Activated B cell treated with CpG ODN at 0.5 μM for 24 hours (primary cell): ENCODE measurements around the gene SEMA4F. TPM values are rescaled to one million over a fixed set of nuclear protein-coding genes. Genes with fewer than 3 reads are reported as not detected.
A peak's percentile ranks its signal among the peaks of the same experiment; 100 is the strongest.

Experiments used
- ATAC-seq: fragments of 200-7000 bp; cut with Tn5 transposase; one replicate; pipeline ENCODE4 v1.10.0; 2021; ENCODE audit warnings: low read depth, mild to moderate bottlenecking, moderate library complexity
- CTCF ChIA-PET: fragments of 350-600 bp; sonication (Branson Sonifier 250); formaldehyde crosslinking; loops from one replicate; lab custom pipeline; 2021; ENCODE audit warnings: antibody characterized with exemption; lab: Charles Lee
- POLR2A ChIA-PET: fragments of 350-600 bp; sonication (Branson Sonifier 250); formaldehyde crosslinking; loops from one replicate; lab custom pipeline; 2021; ENCODE audit warnings: antibody characterized with exemption; lab: Charles Lee
- DNase-seq: peaks from one replicate; pipeline ENCODE4 v3.0.0; 2022
- H3K27ac Mint-ChIP-seq: one replicate; pipeline ENCODE4 v1.8.0; 2020; ENCODE audit warnings: mixed read lengths
- H3K27me3 Mint-ChIP-seq: one replicate; pipeline ENCODE4 v1.8.0; 2021; ENCODE audit warnings: mixed read lengths
- H3K36me3 Mint-ChIP-seq: one replicate; pipeline ENCODE4 v1.8.0; 2021; ENCODE audit warnings: low read depth, mixed read lengths
- H3K4me1 Mint-ChIP-seq: one replicate; pipeline ENCODE4 v1.8.0; 2021; ENCODE audit warnings: mixed read lengths
- H3K4me3 Mint-ChIP-seq: one replicate; pipeline ENCODE4 v1.8.0; 2020; ENCODE audit warnings: mild to moderate bottlenecking, mixed read lengths
- H3K9me3 Mint-ChIP-seq: one replicate; pipeline ENCODE4 v1.8.0; 2020; ENCODE audit warnings: mixed read lengths
- intact Hi-C: fragments of 100-400 bp; cut with micrococcal nuclease; formaldehyde crosslinking; loops from one replicate; pipeline ENCODE4 v1.15.1; 2024
- total RNA-seq: library from RNA; stranded (reverse); gene quantifications from 2 replicates; pipeline ENCODE4 v1.2.3, GENCODE V29; 2022
- TF ChIP-seq, protein P1 (sequence below): fragments of 200-600 bp; IDR thresholded peaks from one replicate; pipeline ENCODE4 v1.8.0; 2022; ENCODE audit warnings: antibody characterized with exemption, mild to moderate bottlenecking

The SEMA4F gene
- total RNA-seq, 1 donor from 2014 or later, result 11.6 TPM

DNA sequence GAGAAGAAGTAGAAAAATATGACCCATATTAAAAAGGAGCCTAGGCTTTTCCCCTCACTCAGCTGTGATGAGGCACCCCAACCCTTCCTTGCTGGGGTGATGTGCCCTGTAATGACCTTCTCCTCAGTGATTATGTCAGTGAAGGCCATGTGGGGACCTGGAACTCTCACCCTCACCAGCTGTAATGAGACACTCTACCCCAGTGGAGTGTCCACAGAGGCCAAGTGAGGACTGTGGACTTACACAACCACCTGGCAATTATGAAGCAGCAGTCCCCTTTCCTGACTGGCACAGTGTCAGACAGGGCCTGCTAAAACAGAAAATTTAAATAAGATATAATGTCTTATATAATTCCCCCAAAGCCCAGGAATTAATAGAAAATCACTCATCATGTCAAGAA, 54.2 kb downstream of the SEMA4F start:
- Mint-ChIP-seq H3K4me3 (no peak overlapping the region), H3K27me3 (no peaks in the 10 kb centered on the region), H3K27ac (no peak overlapping the region), H3K36me3 (no peaks in the 10 kb centered on the region), H3K9me3 (no peaks in the 10 kb centered on the region), H3K4me1 (no peaks in the 10 kb centered on the region)
- ATAC-seq, result no peak
- DNase-seq, result no peak
- CTCF ChIA-PET, result no interaction called here
- POLR2A ChIA-PET, result no interaction called here
- intact Hi-C loops, result no loop called here
- TF ChIP-seq, protein P1, sequence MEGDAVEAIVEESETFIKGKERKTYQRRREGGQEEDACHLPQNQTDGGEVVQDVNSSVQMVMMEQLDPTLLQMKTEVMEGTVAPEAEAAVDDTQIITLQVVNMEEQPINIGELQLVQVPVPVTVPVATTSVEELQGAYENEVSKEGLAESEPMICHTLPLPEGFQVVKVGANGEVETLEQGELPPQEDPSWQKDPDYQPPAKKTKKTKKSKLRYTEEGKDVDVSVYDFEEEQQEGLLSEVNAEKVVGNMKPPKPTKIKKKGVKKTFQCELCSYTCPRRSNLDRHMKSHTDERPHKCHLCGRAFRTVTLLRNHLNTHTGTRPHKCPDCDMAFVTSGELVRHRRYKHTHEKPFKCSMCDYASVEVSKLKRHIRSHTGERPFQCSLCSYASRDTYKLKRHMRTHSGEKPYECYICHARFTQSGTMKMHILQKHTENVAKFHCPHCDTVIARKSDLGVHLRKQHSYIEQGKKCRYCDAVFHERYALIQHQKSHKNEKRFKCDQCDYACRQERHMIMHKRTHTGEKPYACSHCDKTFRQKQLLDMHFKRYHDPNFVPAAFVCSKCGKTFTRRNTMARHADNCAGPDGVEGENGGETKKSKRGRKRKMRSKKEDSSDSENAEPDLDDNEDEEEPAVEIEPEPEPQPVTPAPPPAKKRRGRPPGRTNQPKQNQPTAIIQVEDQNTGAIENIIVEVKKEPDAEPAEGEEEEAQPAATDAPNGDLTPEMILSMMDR, result no peak

DNA sequence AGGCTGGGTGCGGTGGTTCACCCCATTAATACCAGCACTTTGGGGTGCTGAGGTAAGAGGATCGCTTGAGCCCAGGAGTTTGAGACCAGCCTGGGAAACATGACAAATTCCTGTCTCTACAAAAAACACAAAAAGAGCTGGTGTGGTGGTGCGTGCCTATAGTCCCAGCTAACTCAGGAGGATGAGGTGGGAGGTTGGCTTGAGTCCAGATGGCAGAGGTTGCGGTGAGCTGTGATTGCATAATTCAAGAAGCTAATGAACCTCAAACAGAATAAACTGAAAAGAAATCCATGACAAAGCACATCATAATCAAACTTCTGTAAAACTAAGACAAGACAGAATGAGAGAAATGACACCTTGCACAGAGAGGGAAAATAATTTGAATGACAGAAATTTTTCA, 54.8 kb downstream of the SEMA4F start:
- CTCF ChIA-PET, result no interaction called here
- TF ChIP-seq, protein P1, result no peak
- Mint-ChIP-seq H3K36me3 (no peaks in the 10 kb centered on the region), H3K27me3 (no peaks in the 10 kb centered on the region), H3K4me1 (no peaks in the 10 kb centered on the region), H3K9me3 (no peaks in the 10 kb centered on the region), H3K4me3 (no peak overlapping the region), H3K27ac (no peak overlapping the region)
- ATAC-seq, result no peak
- no peak for DNase-seq
- intact Hi-C loops, result no loop called here
- POLR2A ChIA-PET, result no interaction called here

DNA sequence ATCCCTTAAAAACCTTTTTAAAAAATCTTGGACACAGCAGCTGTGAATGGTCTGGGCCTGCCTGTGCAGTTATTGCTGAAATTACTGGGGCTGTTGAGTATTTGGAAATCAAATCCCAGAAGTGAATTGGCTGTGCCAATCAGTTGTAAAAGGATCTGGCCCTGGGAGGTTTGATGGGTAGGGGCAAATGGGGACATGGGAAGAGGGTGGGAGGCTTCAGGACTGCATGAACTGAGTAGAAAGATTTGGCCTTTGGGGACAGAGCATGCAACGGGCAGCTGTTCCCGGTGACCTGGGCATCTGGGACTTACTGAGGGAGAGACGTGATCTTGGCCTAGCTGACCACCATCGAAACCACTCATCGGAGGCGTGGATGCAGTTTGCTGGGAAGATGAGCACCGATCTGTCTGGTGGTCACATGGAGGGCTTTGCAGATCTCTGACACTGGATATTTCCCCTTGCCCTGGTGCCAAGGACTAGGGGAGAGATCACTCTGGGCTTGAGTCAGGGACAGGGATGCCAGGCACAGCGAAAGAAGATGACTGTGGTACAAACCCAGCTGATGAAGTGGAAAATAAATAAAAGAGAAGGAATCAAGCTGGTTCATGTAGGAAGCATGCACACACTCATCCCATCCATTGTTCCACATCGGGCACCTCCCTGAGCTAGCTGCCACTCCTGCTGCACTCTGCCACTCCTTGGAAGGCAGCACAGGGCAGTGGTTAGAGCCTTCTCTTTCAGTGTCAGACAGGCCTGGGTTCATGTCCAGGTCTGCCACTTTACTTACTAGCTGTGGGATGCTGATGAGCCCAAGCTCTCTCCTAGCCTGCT, 58.4 kb downstream of the SEMA4F start:
- CTCF ChIA-PET, result interaction anchor here (0.9 to 8.9 kb wide), 6 partner anchors 20 to 163 kb away, joined by 3 to 158 read pairs (median 4); no protein-coding TSS in a partner anchor

DNA sequence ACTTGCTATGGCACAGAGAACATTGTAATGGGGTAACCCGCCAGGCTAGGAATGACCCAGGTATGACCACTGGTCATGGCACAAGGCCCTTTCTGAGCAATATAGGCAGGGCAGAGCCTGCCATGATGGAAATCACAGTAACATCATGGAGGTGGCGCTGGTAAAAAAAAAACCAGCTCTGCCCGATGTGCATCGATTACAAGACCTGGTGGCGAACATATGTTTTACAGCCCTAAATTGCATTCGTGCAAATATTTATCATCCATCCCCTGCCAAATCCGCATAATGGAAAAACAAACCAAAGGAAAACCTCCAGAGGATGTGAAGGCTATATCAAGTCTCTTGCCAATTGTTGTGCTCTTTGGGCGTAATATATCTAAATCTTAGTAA, 60.6 kb downstream of the SEMA4F start:
- ChIA-PET POLR2A (no interaction called here), CTCF (interaction anchor here (1.3 to 8.9 kb wide), 6 partner anchors 12 to 170 kb away, joined by 3 to 158 read pairs (median 4); no protein-coding TSS in a partner anchor)
- Mint-ChIP-seq H3K9me3 (no peaks in the 10 kb centered on the region), H3K27me3 (peaks cover 10% of the 10 kb centered on the region), H3K36me3 (no peaks in the 10 kb centered on the region), H3K4me1 (peaks cover 8% of the 10 kb centered on the region), H3K27ac (no peak overlapping the region), H3K4me3 (no peak overlapping the region)
- DNase-seq (no peak), ATAC-seq (no peak)
- TF ChIP-seq, protein P1, result peak; percentile 18
- intact Hi-C loops, result loop anchor here (1.0 kb wide), 3 partner anchors 24 to 162 kb away; no protein-coding TSS in a partner anchor

More for the DNA sequence above, 58.4 kb downstream of the SEMA4F start:
- no peaks in the 10 kb centered on the region for H3K36me3 Mint-ChIP-seq
- POLR2A ChIA-PET, result no interaction called here
- TF ChIP-seq, protein P1, result no peak
- no peak overlapping the region for H3K27ac Mint-ChIP-seq
- DNase-seq, result no peak
- no peak overlapping the region for H3K4me3 Mint-ChIP-seq
- intact Hi-C loops, result no loop called here
- no peak for ATAC-seq
- H3K4me1 Mint-ChIP-seq, result peaks cover 8% of the 10 kb centered on the region
- no peaks in the 10 kb centered on the region for H3K9me3 Mint-ChIP-seq
- H3K27me3 Mint-ChIP-seq, result peaks cover 10% of the 10 kb centered on the region

DNA sequence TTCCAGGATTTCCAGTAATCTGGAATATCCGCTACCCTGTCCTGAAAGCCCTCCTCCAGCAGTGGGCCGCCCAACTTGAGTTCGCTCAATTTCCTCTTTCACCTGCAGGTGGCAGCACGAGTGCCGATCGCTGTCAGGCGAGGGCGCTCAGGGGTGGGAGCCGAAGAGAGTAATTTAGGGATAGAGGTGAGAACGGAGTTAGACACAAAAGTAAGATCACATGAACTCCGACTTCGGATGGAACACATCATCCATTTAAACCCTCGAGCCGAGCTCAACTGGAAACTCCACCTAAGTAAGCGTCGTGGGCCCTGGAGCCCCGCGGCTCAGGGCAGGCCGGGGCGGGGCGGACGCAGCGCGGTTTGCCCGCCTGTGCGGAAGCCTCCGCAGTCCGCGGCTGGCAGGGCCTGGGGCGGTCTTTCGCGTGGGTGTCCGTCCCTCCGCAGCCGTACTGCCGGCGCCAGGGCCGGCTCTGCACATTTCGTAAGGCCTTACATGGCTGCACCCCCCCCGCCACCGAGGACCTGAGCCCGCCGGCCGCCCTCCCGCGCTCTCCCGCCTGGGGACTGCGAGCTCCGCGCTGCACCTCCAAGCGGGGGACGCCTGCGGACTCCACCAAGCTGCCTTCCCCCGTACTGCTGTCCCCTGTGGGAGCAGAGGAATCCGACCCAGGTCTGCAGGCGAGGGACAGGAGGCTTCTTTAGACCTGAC, 61.2 kb downstream of the SEMA4F start:
- ChIA-PET POLR2A (no interaction called here), CTCF (interaction anchor here (0.6 to 8.9 kb wide), 9 partner anchors 23 to 372 kb away, joined by 3 to 158 read pairs (median 4); partner anchors contain the start of gene SLC4A5)
- Mint-ChIP-seq H3K36me3 (no peaks in the 10 kb centered on the region), H3K9me3 (no peaks in the 10 kb centered on the region), H3K4me1 (peaks cover 8% of the 10 kb centered on the region), H3K4me3 (peak overlapping the region; percentile 87), H3K27ac (no peak overlapping the region), H3K27me3 (peaks cover 12% of the 10 kb centered on the region)
- DNase-seq (peak; percentile 75), ATAC-seq (peak; percentile 89)
- TF ChIP-seq, protein P1, result no peak
- intact Hi-C loops, result loop anchor here (1.0 kb wide), 3 partner anchors 25 to 161 kb away; no protein-coding TSS in a partner anchor
